Transverse colon (tissue), 4 donors: ENCODE measurements around the gene TWIST2. TPM values are rescaled to one million over a fixed set of nuclear protein-coding genes. Genes with fewer than 3 reads are reported as not detected.
A peak's percentile ranks its signal among the peaks of the same experiment; 100 is the strongest.

Experiments
- DNase-seq: peaks from one replicate; pipeline ENCODE4 v3.0.0-alpha.2; 2019
- H3K27ac ChIP-seq, 4 donors: fragments of 200-600 bp; sonication (generic); 2 replicates each; pipeline ENCODE4 v1.5.1; 2016 to 2018; ENCODE audit warnings: inconsistent platforms in 4 of 4
- H3K27me3 ChIP-seq: fragments of 200-600 bp; sonication (generic); 2 replicates; pipeline ENCODE4 v1.5.1; 2017; ENCODE audit warnings: inconsistent platforms
- H3K36me3 ChIP-seq, 4 donors: fragments of 200-600 bp; sonication (generic); 2 replicates each; pipeline ENCODE4 v1.5.1; 2017 to 2019; ENCODE audit warnings: inconsistent platforms in 4 of 4
- H3K4me1 ChIP-seq, 4 donors: fragments of 200-600 bp; sonication (generic); 2 replicates each; pipeline ENCODE4 v1.5.1; 2017 to 2020; ENCODE audit warnings: inconsistent platforms in 4 of 4
- H3K4me3 ChIP-seq, 4 donors: fragments of 200-600 bp; sonication (generic); 1 replicate in 1 of 4; 2 replicates in 3 of 4; pipeline versions ENCODE4 v1.5.1 to v1.6.1; 2017 to 2019; ENCODE audit warnings: inconsistent platforms in 4 of 4
- H3K9me3 ChIP-seq, 2 donors: fragments of 200-600 bp; sonication (generic); 2 replicates each; pipeline ENCODE4 v1.5.1; 2017 to 2019; ENCODE audit warnings: inconsistent platforms in 2 of 2
- EP300 ChIP-seq: sonication (generic); formaldehyde crosslinking; IDR thresholded peaks from one replicate; pipeline ENCODE4 v1.6.1; 2017; ENCODE audit warnings: antibody characterized with exemption, low read depth
- POLR2A ChIP-seq: fragments of 450-650 bp; IDR thresholded peaks from one replicate; pipeline ENCODE4 v1.6.1; 2016; ENCODE audit warnings: antibody characterized with exemption, mild to moderate bottlenecking, moderate library complexity
- POLR2AphosphoS5 ChIP-seq, 3 donors: sonication (generic); formaldehyde crosslinking; IDR thresholded peaks; one replicate each; pipeline ENCODE4 v1.6.1; 2016; ENCODE audit warnings: antibody characterized with exemption in 3 of 3
- WGBS, 2 donors: methylation state at CpG; one replicate each; pipeline ENCODE4 v1.1.5; 2018; ENCODE audit warnings: low coverage in 1 of 2; 5-methylcytosine and 5-hydroxymethylcytosine counted together
- in situ Hi-C, 4 donors: fragments of 200-750 bp; cut with MboI; loops; one replicate each; pipeline versions ENCODE4 v1.15.0 to v1.15.1; 2017; ENCODE audit warnings: low sequenced_read_pairs in 3 of 4, low pct_ligation_motif_present in 1 of 4, low pct_unique_long_range_greater_than_20kb in 1 of 4
- intact Hi-C: fragments of 100-400 bp; cut with DNase I; formaldehyde crosslinking; loops from one replicate; pipeline ENCODE4 v1.15.1; 2023; ENCODE audit warnings: low total_unique reads
- total RNA-seq, 4 donors: library from RNA; depleted of rRNA; stranded (reverse); fragments of >200 nt; gene quantifications; one replicate each; pipeline ENCODE4 v1.1.0, GENCODE V29; 2016
- TF ChIP-seq, protein P1 (sequence below), 5 experiments: fragments of 200-600 bp in 3 of 5; fragments of 450-650 bp in 2 of 5; sonication (generic) in 3 of 5; IDR thresholded peaks; 1 replicate in 2 of 5; 2 replicates in 3 of 5; pipeline ENCODE4 v1.5.1; 2016 to 2017; ENCODE audit warnings: antibody characterized with exemption in 5 of 5, inconsistent platforms in 3 of 5, mild to moderate bottlenecking in 2 of 5, moderate library complexity in 1 of 5

The TWIST2 gene
- total RNA-seq, 4 donors from 2014 or later: 6.7 to 59.1 (median 16.8) TPM

DNA sequence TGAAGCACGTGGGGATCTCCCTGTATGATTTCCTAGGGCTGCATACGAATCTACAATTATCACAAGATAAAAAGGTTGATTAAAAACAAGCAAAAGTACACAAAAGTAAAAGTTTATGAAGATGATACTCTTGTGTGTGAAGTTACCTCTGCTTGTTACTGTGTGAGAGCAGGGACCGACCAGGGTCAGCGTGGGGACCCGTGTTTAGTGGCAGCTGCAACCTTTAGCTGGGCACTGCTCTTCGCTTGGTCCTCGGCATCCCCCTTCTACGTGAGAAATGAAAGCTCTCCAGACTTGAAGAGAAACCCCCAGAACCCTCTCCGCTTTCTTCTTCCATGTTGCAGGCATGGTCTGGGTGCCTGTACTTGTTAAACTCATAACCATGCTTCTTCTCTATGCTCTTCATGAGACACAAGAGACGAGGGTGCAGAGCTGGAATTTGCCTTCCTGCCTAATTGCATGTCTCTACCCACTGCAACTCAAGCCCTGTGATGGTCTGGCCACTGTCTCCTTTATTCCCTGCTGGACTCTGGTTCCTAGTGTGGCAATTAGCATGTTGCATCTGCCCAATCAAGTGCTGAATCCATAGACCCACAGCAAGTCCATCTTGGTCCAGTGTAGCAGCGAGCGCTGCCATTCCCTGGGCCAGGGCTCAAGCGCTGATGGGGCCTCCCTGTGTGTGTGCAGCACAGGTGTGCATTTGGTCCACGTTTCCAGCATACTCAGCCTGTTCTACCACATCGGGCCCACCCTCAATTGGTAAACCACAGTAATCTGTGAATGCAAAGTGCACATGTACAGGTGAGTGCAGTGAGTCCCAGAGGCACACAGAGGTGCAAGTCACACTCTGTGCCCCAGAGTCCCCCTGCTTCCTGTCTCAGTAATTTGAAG lies 88.5 kb downstream of the TWIST2 start:
- in situ Hi-C loops: loop anchor here in 1 of 4 donors (25.0 kb wide), 1 partner anchor 574 kb away; no protein-coding TSS in a partner anchor
- no peaks in the 10 kb centered on the region for H3K9me3 ChIP-seq
- H3K36me3 ChIP-seq: no peaks in the 10 kb centered on the region
- H3K4me1 ChIP-seq: no peaks in the 10 kb centered on the region
- intact Hi-C loops: no loop called here
- no peak overlapping the region for H3K27ac ChIP-seq
- H3K27me3 ChIP-seq: no peaks in the 10 kb centered on the region
- no peak overlapping the region for H3K4me3 ChIP-seq
- WGBS, 2 donors: 81 to 84% methylated on average over 8 to 15 of the region's 15 CpGs
- TF ChIP-seq POLR2AphosphoS5 (IDR thresholded peaks at IDR 0.05) (no peak), POLR2A (no peak), EP300 (no peak)
- TF ChIP-seq, protein P1, sequence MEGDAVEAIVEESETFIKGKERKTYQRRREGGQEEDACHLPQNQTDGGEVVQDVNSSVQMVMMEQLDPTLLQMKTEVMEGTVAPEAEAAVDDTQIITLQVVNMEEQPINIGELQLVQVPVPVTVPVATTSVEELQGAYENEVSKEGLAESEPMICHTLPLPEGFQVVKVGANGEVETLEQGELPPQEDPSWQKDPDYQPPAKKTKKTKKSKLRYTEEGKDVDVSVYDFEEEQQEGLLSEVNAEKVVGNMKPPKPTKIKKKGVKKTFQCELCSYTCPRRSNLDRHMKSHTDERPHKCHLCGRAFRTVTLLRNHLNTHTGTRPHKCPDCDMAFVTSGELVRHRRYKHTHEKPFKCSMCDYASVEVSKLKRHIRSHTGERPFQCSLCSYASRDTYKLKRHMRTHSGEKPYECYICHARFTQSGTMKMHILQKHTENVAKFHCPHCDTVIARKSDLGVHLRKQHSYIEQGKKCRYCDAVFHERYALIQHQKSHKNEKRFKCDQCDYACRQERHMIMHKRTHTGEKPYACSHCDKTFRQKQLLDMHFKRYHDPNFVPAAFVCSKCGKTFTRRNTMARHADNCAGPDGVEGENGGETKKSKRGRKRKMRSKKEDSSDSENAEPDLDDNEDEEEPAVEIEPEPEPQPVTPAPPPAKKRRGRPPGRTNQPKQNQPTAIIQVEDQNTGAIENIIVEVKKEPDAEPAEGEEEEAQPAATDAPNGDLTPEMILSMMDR (IDR thresholded peaks at IDR 0.05): no peak
- no peak for DNase-seq

DNA sequence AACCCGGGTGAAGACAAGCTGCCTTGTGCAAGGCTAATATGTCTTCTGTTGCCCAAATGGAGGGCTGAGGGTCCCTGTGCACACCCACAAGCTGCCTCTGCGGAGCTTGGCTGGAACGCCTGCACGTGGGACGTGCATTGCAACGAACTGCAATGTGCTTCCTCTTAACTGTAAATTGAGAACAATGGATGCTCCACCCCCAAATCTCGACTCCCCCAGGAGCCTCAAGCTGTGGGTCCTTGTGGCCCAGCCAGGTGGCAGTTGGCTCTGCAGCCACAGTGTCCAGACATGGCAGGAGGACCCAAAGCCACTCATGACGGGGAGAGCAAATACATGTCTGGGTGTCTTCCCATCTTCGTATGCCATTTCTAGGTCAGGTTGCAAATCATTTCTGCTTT lies 90.1 kb downstream of the TWIST2 start:
- Histone ChIP-seq H3K9me3 (no peaks in the 10 kb centered on the region), H3K27me3 (no peaks in the 10 kb centered on the region), H3K36me3 (no peaks in the 10 kb centered on the region), H3K4me3 (no peak overlapping the region), H3K4me1 (no peaks in the 10 kb centered on the region), H3K27ac (peak overlapping the region; percentile 16 to 70 (median 36))
- intact Hi-C loops: no loop called here
- 77 to 83% methylated on average over 1 to 9 of the region's 9 CpGs for WGBS, 2 donors
- no peak for DNase-seq
- in situ Hi-C loops: loop anchor here in 1 of 4 donors (25.0 kb wide), 1 partner anchor 576 kb away; no protein-coding TSS in a partner anchor
- TF ChIP-seq POLR2AphosphoS5 (IDR thresholded peaks at IDR 0.05): no peak
- TF ChIP-seq, protein P1 (IDR thresholded peaks at IDR 0.05): no peak
- no peak for TF ChIP-seq POLR2A
- TF ChIP-seq EP300: no peak

- TF ChIP-seq EP300 (no peak), POLR2AphosphoS5 (IDR thresholded peaks at IDR 0.05) (peak; percentile 8 to 46 (median 27))
- WGBS, 2 donors: 62 to 77% methylated on average over 3 to 21 of the region's 21 CpGs
Observed at GRCh38 chr2:238938401-238939055, 90.6 kb downstream of the TWIST2 start.

DNA sequence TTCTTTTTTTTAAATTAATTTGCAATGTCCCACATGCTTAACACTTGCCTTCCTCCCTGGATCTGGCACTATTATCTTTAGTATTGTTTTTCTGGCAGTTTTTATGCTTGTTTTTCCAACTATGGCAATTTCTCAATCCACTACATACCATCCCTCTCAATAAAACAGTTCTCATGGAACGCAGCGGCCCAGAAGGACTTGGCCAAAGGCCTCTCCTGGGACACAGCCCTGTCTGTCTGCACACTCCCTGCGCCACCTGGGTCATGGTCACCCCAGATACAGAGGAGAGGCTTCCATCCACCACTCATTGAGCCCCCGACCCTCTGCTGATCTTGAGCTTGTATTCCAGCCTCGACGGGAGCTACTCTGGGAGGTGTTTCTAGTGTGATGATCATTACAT lies 91.2 kb downstream of the TWIST2 start:
- no peaks in the 10 kb centered on the region for H3K9me3 ChIP-seq
- no peaks in the 10 kb centered on the region for H3K27me3 ChIP-seq
- intact Hi-C loops: no loop called here
- H3K4me1 ChIP-seq: no peaks in the 10 kb centered on the region
- in situ Hi-C loops: loop anchor here in 1 of 4 donors (25.0 kb wide), 1 partner anchor 577 kb away; no protein-coding TSS in a partner anchor
- TF ChIP-seq POLR2A (no peak), EP300 (no peak), POLR2AphosphoS5 (IDR thresholded peaks at IDR 0.05) (no peak)
- TF ChIP-seq, protein P1 (IDR thresholded peaks at IDR 0.05): no peak
- no peaks in the 10 kb centered on the region for H3K36me3 ChIP-seq
- 76 to 80% methylated on average over 1 to 6 of the region's 6 CpGs for WGBS, 2 donors
- H3K4me3 ChIP-seq: no peak overlapping the region
- peak overlapping the region in 2 of 4 donors; percentile 16 to 53 for H3K27ac ChIP-seq
- DNase-seq: peak; percentile 19

More at GRCh38 chr2:238938401-238939055, 90.6 kb downstream of the TWIST2 start:
- H3K36me3 ChIP-seq: no peaks in the 10 kb centered on the region
- no peaks in the 10 kb centered on the region for H3K27me3 ChIP-seq
- no peak overlapping the region for H3K4me3 ChIP-seq
- peak overlapping the region; percentile 16 to 70 (median 36) for H3K27ac ChIP-seq
- no peaks in the 10 kb centered on the region for H3K4me1 ChIP-seq
- intact Hi-C loops: no loop called here
- in situ Hi-C loops: loop anchor here in 1 of 4 donors (25.0 kb wide), 1 partner anchor 576 kb away; no protein-coding TSS in a partner anchor
- no peaks in the 10 kb centered on the region for H3K9me3 ChIP-seq
- peak; percentile 59 for DNase-seq
